B cell (primary cell): ENCODE measurements around the gene XRRA1.

Source experiments
- EZH2 ChIP-seq: IDR thresholded peaks from 2 replicates; pipeline ENCODE4 v1.6.1; 2012; ENCODE audit warnings: borderline replicate concordance, low read depth, mild to moderate bottlenecking, moderate library complexity, low read length; ENCODE audit not compliant: insufficient read depth, poor library complexity, severe bottlenecking
- TF ChIP-seq, protein P1 (sequence below): fragments of 200-600 bp; IDR thresholded peaks from one replicate; pipeline ENCODE4 v1.8.0; 2022; ENCODE audit warnings: antibody characterized with exemption, mild to moderate bottlenecking

DNA sequence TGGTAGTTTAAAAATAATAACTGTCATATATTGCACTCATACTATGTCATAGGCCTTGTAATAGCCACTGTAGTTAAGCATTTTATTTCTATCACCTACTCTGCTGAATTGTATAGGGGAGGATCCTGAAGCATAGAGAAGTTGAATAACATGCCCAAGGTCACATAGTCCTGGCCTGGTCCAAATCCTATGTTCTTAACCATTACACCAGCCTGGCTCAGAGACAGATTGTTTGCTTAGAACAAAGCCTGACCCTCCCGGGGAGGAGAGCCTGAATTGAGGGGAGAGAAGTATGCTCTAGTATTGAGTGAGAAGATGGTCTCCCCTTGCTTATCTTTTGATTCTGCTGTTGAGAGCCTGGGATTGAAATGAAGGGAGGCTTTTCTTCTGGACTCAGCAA, 42.0 kb upstream of the XRRA1 start:
- TF ChIP-seq, protein P1, sequence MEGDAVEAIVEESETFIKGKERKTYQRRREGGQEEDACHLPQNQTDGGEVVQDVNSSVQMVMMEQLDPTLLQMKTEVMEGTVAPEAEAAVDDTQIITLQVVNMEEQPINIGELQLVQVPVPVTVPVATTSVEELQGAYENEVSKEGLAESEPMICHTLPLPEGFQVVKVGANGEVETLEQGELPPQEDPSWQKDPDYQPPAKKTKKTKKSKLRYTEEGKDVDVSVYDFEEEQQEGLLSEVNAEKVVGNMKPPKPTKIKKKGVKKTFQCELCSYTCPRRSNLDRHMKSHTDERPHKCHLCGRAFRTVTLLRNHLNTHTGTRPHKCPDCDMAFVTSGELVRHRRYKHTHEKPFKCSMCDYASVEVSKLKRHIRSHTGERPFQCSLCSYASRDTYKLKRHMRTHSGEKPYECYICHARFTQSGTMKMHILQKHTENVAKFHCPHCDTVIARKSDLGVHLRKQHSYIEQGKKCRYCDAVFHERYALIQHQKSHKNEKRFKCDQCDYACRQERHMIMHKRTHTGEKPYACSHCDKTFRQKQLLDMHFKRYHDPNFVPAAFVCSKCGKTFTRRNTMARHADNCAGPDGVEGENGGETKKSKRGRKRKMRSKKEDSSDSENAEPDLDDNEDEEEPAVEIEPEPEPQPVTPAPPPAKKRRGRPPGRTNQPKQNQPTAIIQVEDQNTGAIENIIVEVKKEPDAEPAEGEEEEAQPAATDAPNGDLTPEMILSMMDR = no peak
- no peak for TF ChIP-seq EZH2
